Right renal cortex interstitium (tissue), 3 donors: ENCODE results near the gene RTL1. TPM values are rescaled to one million over a fixed set of nuclear protein-coding genes. Genes with fewer than 3 reads are reported as not detected.

Source experiments
- DNase-seq, 3 donors: peaks; one replicate each; pipeline ENCODE4 v3.0.0-alpha.2; 2013; ENCODE audit warnings: low read depth in 3 of 3, low spot score in 2 of 3
- polyA plus RNA-seq, 3 donors: library from polyadenylated mRNA; unstranded; fragments of 120-200 nt; gene quantifications; one replicate each; pipeline ENCODE4 v1.2.1, GENCODE V29; 2013; ENCODE audit not compliant: insufficient read length in 3 of 3

Gene RTL1
- polyA plus RNA-seq, 3 donors: 0.04 TPM; not detected in 2

GRCh38 chr14:100854435-100854834 lies 49.1 kb downstream of the RTL1 start:
- no peak for DNase-seq

- no peak for DNase-seq
These were observed 51.4 kb downstream of the RTL1 start for GRCh38 chr14:100851946-100852620.

GRCh38 chr14:100851586-100851916 lies 52.0 kb downstream of the RTL1 start:
- no peak for DNase-seq

- no peak for DNase-seq
These were observed 52.5 kb downstream of the RTL1 start for GRCh38 chr14:100850841-100851585.

GRCh38 chr14:100849115-100849781 lies 54.3 kb downstream of the RTL1 start:
- DNase-seq: no peak

GRCh38 chr14:100846309-100846859 lies 57.1 kb downstream of the RTL1 start:
- DNase-seq: no peak

GRCh38 chr14:100845341-100845740 lies 58.2 kb downstream of the RTL1 start:
- no peak for DNase-seq

GRCh38 chr14:100844846-100845245 lies 58.7 kb downstream of the RTL1 start:
- DNase-seq: no peak

- DNase-seq: no peak
These were observed 59.1 kb downstream of the RTL1 start for GRCh38 chr14:100844421-100844820.

- DNase-seq: no peak
These were observed 59.5 kb downstream of the RTL1 start for GRCh38 chr14:100844082-100844408.

- DNase-seq: no peak
These were observed 60.7 kb downstream of the RTL1 start for GRCh38 chr14:100842799-100843198.

- no peak for DNase-seq
These were observed 61.6 kb downstream of the RTL1 start for GRCh38 chr14:100841761-100842403.

GRCh38 chr14:100841066-100841760 lies 62.3 kb downstream of the RTL1 start:
- DNase-seq: no peak

GRCh38 chr14:100840286-100841065 lies 63.0 kb downstream of the RTL1 start:
- no peak for DNase-seq

- DNase-seq: no peak
These were observed 63.8 kb downstream of the RTL1 start for GRCh38 chr14:100839681-100840111.

- DNase-seq: no peak
These were observed 64.3 kb downstream of the RTL1 start for GRCh38 chr14:100839315-100839585.

- DNase-seq: no peak
These were observed 64.8 kb downstream of the RTL1 start for GRCh38 chr14:100838493-100839314.

GRCh38 chr14:100837805-100838350 lies 65.6 kb downstream of the RTL1 start:
- no peak for DNase-seq
